GM21529 (cell line): ENCODE measurements around the gene NNT.

ENCODE experiments used
- ATAC-seq: cut with Tn5 transposase; IDR thresholded peaks from one replicate; pipeline ENCODE4 v1.9.1; 2021; ENCODE audit not compliant: unreplicated experiment

NNT gene

DNA sequence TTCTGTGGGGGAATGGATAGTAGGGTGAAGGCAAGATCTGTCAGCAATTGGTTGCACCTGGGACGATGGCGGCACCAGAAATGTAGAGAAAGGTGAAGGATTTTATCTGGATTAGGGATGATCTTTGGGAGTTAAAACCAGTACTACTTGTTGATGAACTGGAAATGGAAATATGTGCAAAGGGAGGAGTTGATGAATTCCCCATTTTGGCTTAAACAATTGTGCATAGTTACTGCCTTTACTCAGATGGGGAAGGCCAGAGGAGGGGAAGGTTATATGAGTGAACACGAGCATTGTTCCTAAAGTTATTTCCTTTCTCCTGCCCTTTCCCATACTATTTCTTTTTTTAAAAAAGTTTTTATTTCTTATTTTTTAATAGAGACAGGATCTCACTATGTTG lies 19.1 kb downstream of the NNT start:
- no peak for ATAC-seq

GRCh38 chr5:43623048-43623680 lies 20.2 kb downstream of the NNT start:
- ATAC-seq, result no peak

- no peak for ATAC-seq
Measured at GRCh38 chr5:43627028-43627427, 24.0 kb downstream of the NNT start.

DNA sequence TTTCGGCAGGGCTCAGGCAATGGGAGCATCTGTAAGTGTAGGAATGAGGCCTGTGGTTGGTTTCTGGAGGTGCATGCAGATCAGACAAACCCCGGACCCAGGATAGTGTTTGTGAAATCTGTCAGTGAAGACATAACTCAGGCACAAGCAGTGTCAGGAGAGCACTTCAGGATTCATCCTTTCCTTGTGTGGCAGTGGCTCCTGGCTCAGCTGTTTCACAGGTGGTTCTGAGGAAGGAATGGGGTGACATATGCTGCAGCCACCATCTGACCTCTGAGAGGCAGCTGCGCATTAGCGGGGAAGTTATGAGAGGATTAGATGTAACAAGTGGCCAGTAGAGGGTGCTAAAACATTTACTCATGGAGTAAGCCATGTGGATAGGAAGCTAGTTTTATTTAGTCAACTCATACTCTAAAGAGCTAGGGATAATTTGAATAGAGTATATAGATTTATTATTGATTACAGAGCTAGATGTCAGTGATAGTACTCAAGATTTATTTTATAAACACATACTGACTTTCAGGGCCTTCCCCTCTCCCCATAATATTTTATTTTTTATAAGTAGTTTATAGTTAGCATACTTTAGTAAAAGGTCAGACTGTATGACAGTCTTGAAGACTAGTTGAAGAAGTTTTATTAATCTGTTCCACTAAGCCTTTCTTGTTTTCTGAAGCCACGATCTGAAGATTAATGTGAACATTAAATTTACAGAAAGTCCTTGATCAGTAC lies 28.4 kb downstream of the NNT start:
- ATAC-seq, result peak; percentile 97

GRCh38 chr5:43634621-43635020 lies 31.6 kb downstream of the NNT start:
- no peak for ATAC-seq

DNA sequence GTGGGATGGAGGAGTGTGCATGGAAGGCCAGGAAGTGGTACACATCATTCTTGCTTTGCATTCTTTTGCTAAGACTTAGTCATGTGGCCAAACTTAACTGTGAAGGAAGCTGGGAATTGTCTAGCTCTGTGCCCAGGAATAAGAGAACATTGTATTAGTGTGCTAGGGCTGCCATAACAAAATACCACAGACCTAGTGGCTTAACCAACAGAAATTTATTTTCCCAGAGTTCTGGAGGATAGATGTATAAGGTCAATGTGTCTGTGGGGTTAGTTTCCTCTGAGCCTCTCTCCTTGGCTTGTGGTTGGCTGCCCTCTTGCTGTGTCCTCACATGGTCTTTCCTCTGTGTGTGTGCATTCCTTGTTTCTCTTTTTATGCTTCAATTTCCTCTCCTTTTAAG lies 32.4 kb downstream of the NNT start:
- no peak for ATAC-seq

DNA sequence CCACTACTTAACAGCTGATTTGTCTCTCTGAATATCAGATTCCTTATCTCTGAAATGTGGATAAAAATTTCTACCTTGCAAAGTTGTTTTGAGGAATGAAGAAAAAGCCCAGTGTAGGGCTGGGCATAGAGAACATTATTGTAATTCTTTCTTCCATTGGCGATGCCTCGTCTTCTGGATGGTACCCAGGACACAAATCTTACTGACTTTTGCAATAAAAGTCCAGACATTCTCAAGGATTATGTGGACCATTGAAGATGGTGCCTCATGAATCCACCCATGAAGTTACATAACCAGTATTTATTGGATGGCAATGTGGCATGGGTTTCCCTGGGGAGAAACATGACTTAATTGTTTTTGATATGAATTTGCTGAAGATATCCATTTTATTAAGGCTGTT lies 33.1 kb downstream of the NNT start:
- ATAC-seq, result no peak

GRCh38 chr5:43637416-43637815 lies 34.4 kb downstream of the NNT start:
- no peak for ATAC-seq

- ATAC-seq, result no peak
Measured at GRCh38 chr5:43638107-43638506, 35.1 kb downstream of the NNT start.

DNA sequence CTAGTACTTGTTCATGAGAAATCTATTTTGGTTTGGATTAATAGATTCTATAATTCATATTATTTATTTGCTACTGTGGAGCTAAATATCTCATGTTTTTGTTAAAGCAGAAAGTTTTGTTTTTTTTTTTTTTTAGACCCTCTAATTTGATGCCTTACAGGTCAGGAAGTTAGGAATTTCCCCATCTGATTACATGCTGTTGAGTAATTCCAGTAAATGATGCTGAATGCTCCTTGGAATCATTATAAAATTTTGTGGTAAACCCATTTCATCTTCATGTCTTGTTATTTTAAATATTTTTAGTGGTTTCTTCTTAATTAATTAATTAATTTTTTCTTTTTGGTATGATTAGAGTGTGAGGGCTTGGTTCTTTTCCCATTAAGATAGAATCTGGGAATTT lies 35.6 kb downstream of the NNT start:
- no peak for ATAC-seq

GRCh38 chr5:43639566-43639965 lies 36.6 kb downstream of the NNT start:
- ATAC-seq, result no peak

DNA sequence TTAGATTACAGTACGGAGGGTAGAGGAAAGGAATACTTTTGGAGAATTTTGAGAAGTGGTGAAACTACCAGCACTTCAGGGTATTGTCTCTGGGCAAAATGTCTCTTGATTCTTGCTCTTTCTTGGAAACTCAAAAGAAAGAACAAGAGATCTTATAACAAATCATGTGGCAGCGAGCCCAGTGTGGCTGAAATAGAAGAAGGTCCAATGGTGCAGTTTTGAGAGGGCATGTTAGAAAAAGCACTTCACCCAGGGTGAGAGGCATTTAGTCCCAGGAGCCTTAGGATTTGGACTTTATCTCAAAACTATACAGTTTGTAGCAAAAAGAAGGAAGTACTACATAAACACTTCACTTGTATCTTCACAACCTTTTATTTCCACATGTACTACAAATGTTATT lies 39.4 kb downstream of the NNT start:
- no peak for ATAC-seq

DNA sequence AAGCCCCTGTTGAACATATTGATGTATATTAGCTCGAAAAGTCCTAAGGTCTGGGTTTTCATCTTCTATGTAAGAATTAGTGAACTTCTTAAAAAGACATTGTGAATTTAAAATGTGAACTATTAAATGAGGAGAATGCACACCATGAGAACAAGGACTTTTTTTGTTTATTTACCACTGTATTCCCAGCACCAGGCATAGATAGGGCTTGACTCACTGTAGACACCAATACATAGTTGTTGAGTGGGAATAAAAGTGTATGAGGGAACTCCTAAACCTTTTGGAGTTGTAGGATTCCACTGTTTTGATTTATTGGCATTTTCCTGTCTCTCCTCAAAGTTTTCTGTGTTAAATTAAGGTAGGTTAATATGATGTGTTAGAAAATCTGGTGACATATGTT lies 40.3 kb downstream of the NNT start:
- ATAC-seq, result no peak

GRCh38 chr5:43643750-43644149 lies 40.8 kb downstream of the NNT start:
- ATAC-seq, result no peak

DNA sequence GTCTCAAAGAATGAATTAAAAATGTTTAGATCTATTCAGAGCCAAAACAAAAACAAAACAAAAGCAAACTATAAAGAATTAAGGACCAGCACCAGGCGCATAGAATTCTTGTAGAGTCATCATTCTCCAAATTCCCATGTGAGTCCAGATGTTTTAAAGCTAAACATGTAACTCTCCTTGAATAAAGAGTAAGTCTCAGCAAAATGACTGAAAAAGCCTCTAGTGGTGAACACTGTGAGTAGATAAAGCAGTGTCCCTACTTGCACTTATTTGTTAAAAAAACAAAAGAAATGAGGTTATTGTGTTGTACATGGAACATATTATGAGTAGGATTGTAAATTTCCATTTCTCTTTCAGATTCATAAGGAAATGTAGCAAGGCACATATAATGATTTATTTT lies 44.0 kb downstream of the NNT start:
- no peak for ATAC-seq

GRCh38 chr5:43647789-43648188 lies 44.8 kb downstream of the NNT start:
- ATAC-seq, result no peak

DNA sequence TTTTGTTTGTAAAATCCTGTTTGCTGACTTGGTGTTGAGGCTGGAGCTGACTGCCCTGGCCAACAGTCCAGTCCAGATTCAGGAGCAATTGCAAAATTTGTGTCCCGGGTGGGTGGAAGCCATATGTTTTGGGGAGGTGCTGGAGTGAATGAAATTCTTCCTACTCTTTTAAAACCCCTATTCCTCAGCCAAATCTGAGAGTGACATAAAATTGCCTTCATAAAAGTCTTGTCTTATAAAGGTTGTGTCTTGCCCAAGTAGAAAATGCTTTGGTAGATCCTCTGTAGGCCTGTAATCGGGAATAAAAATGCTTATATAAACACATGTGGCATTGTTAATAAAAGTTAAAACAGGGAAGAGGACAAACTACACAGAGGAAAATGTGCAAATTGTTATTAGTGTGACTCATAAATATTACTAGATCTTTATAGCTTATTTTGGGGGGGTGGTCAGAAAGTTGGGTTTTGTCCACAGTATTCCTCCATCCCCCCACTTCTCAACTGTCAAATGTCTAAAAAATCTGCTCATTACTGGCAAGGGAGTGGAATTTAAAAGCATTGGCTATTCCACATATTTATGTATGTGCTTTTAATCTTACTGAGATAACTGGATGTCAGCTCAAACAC lies 45.6 kb downstream of the NNT start:
- ATAC-seq, result no peak

GRCh38 chr5:43649256-43649655 lies 46.3 kb downstream of the NNT start:
- ATAC-seq, result no peak

GRCh38 chr5:43652537-43653302 lies 49.7 kb downstream of the NNT start:
- no peak for ATAC-seq

- no peak for ATAC-seq
Measured at GRCh38 chr5:43658509-43658908, 55.5 kb downstream of the NNT start.

DNA sequence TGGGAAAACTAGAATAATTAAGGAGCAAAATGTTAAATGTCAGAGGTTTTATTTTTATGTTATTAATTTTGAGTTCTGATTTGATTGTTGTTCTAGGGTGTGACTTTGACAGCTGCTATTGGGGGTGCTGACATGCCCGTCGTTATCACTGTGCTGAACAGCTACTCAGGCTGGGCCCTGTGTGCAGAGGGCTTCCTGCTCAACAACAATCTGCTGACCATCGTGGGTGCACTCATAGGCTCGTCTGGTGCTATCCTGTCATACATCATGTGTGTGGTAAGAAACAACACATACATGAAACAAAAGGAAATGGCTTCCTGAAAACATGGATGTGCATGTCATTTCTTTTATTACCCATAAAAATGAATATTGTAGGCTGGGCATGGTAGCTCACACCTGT lies 56.1 kb downstream of the NNT start:
- ATAC-seq, result no peak

- ATAC-seq, result no peak
Measured at GRCh38 chr5:43661102-43661501, 58.1 kb downstream of the NNT start.
